Natural killer cell (primary cell): ENCODE data around the gene KIFAP3. TPM values are rescaled to one million over a fixed set of nuclear protein-coding genes. Genes with fewer than 3 reads are reported as not detected.

Experiments used
- ATAC-seq, 3 donors: fragments of 150-1000 bp in 2 of 3; fragments of 200-7000 bp in 1 of 3; cut with Tn5 transposase; 1 replicate in 1 of 3; 2 replicates in 2 of 3; pipeline ENCODE4 v1.10.0; 2021; ENCODE audit warnings: mild to moderate bottlenecking in 2 of 3, moderate library complexity in 2 of 3
- DNase-seq, 2 donors: peaks; one replicate each; pipeline versions ENCODE4 v3.0.0 to v3.0.0-alpha.2; 2013 to 2021; ENCODE audit warnings: mixed read lengths in 1 of 2
- H3K27ac ChIP-seq: one replicate; pipeline ENCODE4 v1.5.1; 2013; ENCODE audit warnings: mild to moderate bottlenecking, low read length
- H3K27me3 ChIP-seq: one replicate; pipeline ENCODE4 v1.6.1; 2013; ENCODE audit warnings: low read length; ENCODE audit not compliant: control insufficient read depth, insufficient read depth
- H3K36me3 ChIP-seq: one replicate; pipeline ENCODE4 v1.6.1; 2013; ENCODE audit warnings: low read length; ENCODE audit not compliant: control insufficient read depth, insufficient read depth
- H3K4me1 ChIP-seq: one replicate; pipeline ENCODE4 v1.6.1; 2013; ENCODE audit warnings: low read length; ENCODE audit not compliant: control insufficient read depth, insufficient read depth
- H3K4me3 ChIP-seq: one replicate; pipeline ENCODE4 v1.5.1; 2013; ENCODE audit warnings: low read length
- H3K9me3 ChIP-seq: one replicate; pipeline ENCODE4 v1.6.1; 2013; ENCODE audit warnings: low read length; ENCODE audit not compliant: control insufficient read depth, insufficient read depth
- H3K27ac Mint-ChIP-seq, 2 donors: one replicate each; pipeline ENCODE4 v1.8.0; 2022; ENCODE audit warnings: mild to moderate bottlenecking in 2 of 2, mixed read lengths in 2 of 2, moderate library complexity in 1 of 2
- H3K27me3 Mint-ChIP-seq, 2 donors: one replicate each; pipeline ENCODE4 v1.8.0; 2022; ENCODE audit warnings: low read depth in 2 of 2, mixed read lengths in 2 of 2
- H3K36me3 Mint-ChIP-seq: one replicate; pipeline ENCODE4 v1.8.0; 2022; ENCODE audit warnings: mixed read lengths
- H3K4me1 Mint-ChIP-seq, 2 donors: one replicate each; pipeline ENCODE4 v1.8.0; 2022; ENCODE audit warnings: mixed read lengths in 2 of 2
- H3K4me3 Mint-ChIP-seq: one replicate; pipeline ENCODE4 v1.8.0; 2022; ENCODE audit warnings: mild to moderate bottlenecking, moderate library complexity, mixed read lengths
- H3K9me3 Mint-ChIP-seq, 2 donors: one replicate each; pipeline ENCODE4 v1.8.0; 2022; ENCODE audit warnings: mixed read lengths in 2 of 2
- CTCF ChIP-seq: fragments of 200-600 bp; IDR thresholded peaks from one replicate; pipeline ENCODE4 v1.8.0; 2022; ENCODE audit warnings: antibody characterized with exemption
- WGBS: methylation state at CpG from one replicate; pipeline ENCODE4 v1.1.7; 2013; ENCODE audit warnings: missing lambda C conversion rate; ENCODE audit not compliant: insufficient coverage; 5-methylcytosine and 5-hydroxymethylcytosine counted together
- intact Hi-C: fragments of 100-400 bp; cut with micrococcal nuclease; formaldehyde crosslinking; loops from one replicate; pipeline ENCODE4 v1.14.2; 2022
- total RNA-seq, 4 donors: library from RNA; stranded (reverse); fragments of 120-200 nt in 1 of 4; gene quantifications; one replicate each; pipeline versions ENCODE4 v1.2.3 to v1.2.4, GENCODE V29; 2013 to 2022

KIFAP3 gene
- total RNA-seq, 3 donors from 2014 or later (not counting 1 experiment from before 2014, with no cell fraction given): 31.0 to 34.3 (median 33.7) TPM

- 100% methylated on average over 2 of the region's 2 CpGs for WGBS
- Mint-ChIP-seq H3K9me3 (no peaks in the 10 kb centered on the region), H3K27ac (no peak overlapping the region), H3K4me1 (peaks cover 17 to 33% of the 10 kb centered on the region in 2 donors), H3K4me3 (no peak overlapping the region), H3K36me3 (peaks cover 16% of the 10 kb centered on the region), H3K27me3 (no peaks in the 10 kb centered on the region)
- ATAC-seq (no peak), DNase-seq (no peak)
- peaks cover 46% of the 10 kb centered on the region for H3K36me3 ChIP-seq
- H3K9me3 ChIP-seq: no peaks in the 10 kb centered on the region
- no peak overlapping the region for H3K4me3 ChIP-seq
- no peak overlapping the region for H3K27ac ChIP-seq
- H3K27me3 ChIP-seq: no peaks in the 10 kb centered on the region
- intact Hi-C loops: no loop called here
- H3K4me1 ChIP-seq: no peaks in the 10 kb centered on the region
- no peak for TF ChIP-seq CTCF
Measured at GRCh38 chr1:169877800-169878491, 196.5 kb downstream of the KIFAP3 start.

GRCh38 chr1:169874229-169874628, 200.3 kb downstream of the KIFAP3 start:
- WGBS: 93% methylated on average over 3 of the region's 3 CpGs
- Mint-ChIP-seq H3K4me1 (peaks cover 11 to 18% of the 10 kb centered on the region in 2 donors), H3K36me3 (peaks cover 37% of the 10 kb centered on the region), H3K27ac (no peak overlapping the region), H3K4me3 (no peak overlapping the region), H3K27me3 (no peaks in the 10 kb centered on the region), H3K9me3 (no peaks in the 10 kb centered on the region)
- DNase-seq (no peak), ATAC-seq (no peak)
- intact Hi-C loops: no loop called here
- Histone ChIP-seq H3K4me1 (no peaks in the 10 kb centered on the region), H3K27me3 (no peaks in the 10 kb centered on the region), H3K4me3 (no peak overlapping the region), H3K36me3 (peaks cover 81% of the 10 kb centered on the region), H3K9me3 (peaks cover 3% of the 10 kb centered on the region), H3K27ac (no peak overlapping the region)
- TF ChIP-seq CTCF: no peak

GRCh38 chr1:169873582-169874199, 200.8 kb downstream of the KIFAP3 start:
- Histone ChIP-seq H3K4me1 (no peaks in the 10 kb centered on the region), H3K27ac (no peak overlapping the region), H3K36me3 (peaks cover 87% of the 10 kb centered on the region), H3K27me3 (no peaks in the 10 kb centered on the region), H3K4me3 (no peak overlapping the region), H3K9me3 (peaks cover 3% of the 10 kb centered on the region)
- 81% methylated on average over 3 of the region's 3 CpGs for WGBS
- TF ChIP-seq CTCF: no peak
- Mint-ChIP-seq H3K27me3 (no peaks in the 10 kb centered on the region), H3K4me3 (no peak overlapping the region), H3K9me3 (no peaks in the 10 kb centered on the region), H3K27ac (no peak overlapping the region), H3K36me3 (peaks cover 41% of the 10 kb centered on the region), H3K4me1 (peaks cover 11 to 13% of the 10 kb centered on the region in 2 donors)
- no peak for ATAC-seq
- intact Hi-C loops: no loop called here
- DNase-seq: no peak
